NK-92 (cell line): ENCODE data around the gene VWA3A.
"Not testable (repeated sequence)": the region's sequence is repeated elsewhere in the genome, so short reads cannot be mapped to it uniquely, and the experiment has no call there.

Source experiments
- DNase-seq: peaks from one replicate; lab custom pipeline; 2025; ENCODE audit not compliant: unreplicated experiment; lab: John Stamatoyannopoulos, UW

VWA3A gene

GRCh38 chr16:22092143-22092933, at the start of gene VWA3A:
Gene VWA3A (plus strand): TSS chr16:22092541. CDS start chr16:22092638, 97 bp downstream.
- DNase-seq, result no peak

GRCh38 chr16:22043882-22044281, 48.5 kb upstream of the VWA3A start:
- DNase-seq, result not testable (repeated sequence)

- not testable (repeated sequence) for DNase-seq
These were observed 46.5 kb upstream of the VWA3A start for GRCh38 chr16:22045888-22046287.

DNA sequence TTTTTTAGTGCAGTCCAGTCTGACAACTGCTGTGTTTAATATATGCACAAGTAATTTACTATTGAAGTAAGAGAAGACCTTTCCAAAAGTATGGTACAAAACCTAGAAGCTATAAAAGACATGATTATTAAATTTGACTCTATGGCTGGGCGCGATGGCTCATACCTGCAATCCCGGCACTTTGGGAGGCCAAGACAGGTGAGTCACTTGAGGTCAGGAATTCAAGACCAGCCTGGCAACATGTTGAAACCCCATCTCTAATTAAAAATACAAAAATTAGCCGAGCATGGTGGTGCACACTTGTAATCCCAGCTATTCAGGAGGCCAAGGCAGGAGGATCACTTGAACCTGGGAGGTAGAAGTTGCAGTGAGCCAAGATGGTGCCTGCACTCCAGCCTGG, 41.4 kb upstream of the VWA3A start:
- DNase-seq, result no peak

GRCh38 chr16:22052980-22053379, 39.4 kb upstream of the VWA3A start:
- no peak for DNase-seq

DNA sequence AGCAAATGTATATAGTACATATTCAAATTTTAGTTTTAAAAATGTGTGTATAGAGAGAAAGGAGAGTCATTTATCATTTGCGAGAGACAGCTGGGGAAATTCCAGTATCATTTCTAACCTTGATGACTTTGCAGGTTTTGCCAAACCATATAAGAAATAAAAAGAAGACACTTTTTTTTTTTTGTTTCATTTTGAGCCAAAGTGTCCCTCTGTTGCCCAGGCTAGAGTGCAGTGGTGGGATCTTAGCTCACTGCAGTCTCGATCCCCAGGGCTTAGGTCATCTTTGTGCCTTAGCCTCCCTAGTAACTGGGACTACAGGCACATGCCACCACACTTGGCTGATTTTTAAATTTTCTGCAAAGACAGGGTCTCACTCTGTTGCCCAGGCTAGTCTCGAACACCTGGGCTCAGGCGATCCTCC, 38.4 kb upstream of the VWA3A start:
- no peak for DNase-seq

GRCh38 chr16:22054847-22055590, 37.3 kb upstream of the VWA3A start:
- no peak for DNase-seq

GRCh38 chr16:22055881-22056280, 36.5 kb upstream of the VWA3A start:
- DNase-seq, result no peak

DNA sequence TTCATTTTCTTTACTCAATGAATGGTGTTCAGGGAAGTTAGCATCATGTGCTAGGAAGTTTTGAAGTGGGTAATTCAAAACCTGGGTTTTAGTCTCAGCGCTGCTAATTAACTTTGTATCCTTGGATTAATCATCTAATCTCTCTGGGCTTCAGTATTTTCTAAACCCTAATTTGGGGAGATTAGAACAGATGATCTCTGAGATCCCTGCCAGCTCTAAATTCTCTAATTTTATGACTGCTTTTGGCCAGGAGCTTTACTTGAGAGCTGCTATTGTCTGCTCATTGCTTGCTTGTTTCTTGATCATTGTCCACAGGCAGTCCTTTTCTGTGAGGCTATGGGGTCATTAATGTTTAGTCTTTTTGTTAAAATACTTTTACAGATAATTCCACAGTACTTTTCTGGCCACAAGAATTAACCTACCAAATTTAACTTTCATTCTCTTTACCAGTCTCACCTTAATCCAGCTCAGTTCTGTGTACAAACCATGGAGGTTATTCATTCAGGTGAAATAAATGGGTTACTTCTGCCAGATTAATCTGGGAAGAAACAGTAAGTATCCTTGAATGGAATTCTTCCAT, 28.4 kb upstream of the VWA3A start:
- no peak for DNase-seq

GRCh38 chr16:22065252-22065651, 27.1 kb upstream of the VWA3A start:
- DNase-seq, result no peak

DNA sequence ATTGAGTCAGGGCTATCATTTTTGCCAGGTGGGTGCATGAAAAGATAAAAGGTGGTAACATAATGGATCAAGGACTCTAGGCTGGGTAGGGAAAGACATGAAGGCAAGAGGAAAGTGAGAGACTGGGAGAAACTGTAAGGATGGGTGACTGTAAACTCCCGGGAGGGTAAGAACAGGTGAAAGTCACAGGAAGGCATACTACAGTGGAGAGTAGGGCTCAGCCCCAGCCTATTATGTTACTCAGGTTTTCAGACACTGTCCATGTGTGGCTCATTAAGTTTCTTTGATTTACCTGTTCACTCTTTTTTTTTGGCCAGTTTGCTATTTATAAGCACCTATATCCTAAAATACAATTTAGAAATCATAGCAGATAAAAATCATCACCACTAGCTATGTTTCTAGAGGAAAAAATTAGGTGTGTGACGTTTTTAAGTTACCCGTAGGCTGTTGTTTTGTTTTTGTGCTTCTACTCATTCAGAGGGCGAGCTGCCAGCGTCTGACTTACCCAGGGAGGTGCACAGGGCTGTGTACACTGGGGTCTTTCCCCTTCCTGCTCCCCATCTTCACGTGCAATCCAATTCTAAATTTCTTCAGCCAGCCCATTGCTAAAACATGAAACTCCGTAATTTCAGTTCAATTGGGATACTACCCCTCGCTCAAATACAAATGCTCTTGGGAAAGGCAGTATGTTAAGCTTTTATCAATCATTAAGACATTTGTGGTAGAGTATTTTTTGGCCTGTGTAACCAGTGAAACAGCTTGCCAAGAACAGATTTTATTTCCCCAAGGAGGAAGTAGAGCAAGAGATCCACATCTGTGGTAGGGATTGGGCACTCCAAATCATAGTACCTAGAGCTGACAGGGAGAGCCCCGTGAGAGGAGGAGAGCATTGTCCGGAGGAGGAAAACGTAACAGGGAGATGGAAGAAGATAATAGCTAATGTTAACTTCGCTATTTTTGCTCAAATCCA, 21.7 kb upstream of the VWA3A start:
- DNase-seq, result no peak

- no peak for DNase-seq
These were observed 20.9 kb upstream of the VWA3A start for GRCh38 chr16:22071331-22071910.

DNA sequence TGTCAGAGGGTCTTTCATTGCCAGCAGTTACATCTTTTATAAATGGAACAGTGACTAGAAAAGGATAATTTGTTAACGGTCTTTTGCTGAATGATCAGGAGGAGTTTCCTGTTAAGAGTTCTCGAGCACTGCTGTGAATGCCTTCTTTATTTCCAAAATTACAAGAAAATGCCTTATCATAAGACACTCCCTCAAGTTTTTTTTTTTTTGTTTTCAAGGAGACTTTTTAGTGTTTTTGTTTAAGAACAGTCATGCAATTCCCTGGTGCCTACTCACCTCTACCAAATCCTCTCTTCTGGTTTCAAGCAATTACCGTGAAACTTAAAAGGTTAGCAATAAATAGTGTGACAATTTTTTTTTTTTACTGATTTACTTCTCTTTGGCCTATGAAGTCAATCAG, 19.0 kb upstream of the VWA3A start:
- DNase-seq, result no peak

DNA sequence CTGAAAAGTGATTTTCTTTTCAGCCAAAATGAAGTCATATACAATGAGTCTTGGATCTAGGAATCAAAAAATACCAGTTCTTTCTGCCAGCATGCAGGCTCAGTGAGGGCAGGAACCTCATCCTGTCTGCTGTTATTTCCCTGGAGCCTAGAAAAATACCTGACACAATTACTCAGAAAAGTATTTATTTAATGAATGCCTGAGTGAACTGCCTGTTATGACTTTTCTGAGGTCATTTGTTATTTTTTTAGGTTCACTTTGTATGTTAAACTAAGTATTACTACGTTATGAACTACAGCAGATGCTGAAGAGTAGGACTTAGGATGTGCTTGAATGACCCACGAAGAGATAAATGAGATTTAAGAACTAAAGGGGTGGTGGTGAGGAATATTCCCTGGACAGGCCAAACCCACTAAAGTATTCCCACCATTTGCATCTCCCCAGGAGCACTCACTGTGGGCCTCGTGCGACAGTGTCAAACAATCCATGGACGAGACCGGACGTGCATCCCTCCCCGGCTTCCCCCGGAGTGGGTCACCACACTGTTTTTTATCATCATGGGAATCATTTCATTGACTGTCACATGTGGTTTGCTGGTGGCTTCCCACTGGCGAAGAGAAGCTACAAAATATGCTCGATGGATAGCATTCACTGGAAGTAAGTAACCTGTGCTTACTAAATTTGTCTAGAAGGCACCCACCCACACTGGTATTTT, 17.1 kb upstream of the VWA3A start:
- DNase-seq, result no peak

- DNase-seq, result no peak
These were observed 16.6 kb upstream of the VWA3A start for GRCh38 chr16:22075776-22076175.

DNA sequence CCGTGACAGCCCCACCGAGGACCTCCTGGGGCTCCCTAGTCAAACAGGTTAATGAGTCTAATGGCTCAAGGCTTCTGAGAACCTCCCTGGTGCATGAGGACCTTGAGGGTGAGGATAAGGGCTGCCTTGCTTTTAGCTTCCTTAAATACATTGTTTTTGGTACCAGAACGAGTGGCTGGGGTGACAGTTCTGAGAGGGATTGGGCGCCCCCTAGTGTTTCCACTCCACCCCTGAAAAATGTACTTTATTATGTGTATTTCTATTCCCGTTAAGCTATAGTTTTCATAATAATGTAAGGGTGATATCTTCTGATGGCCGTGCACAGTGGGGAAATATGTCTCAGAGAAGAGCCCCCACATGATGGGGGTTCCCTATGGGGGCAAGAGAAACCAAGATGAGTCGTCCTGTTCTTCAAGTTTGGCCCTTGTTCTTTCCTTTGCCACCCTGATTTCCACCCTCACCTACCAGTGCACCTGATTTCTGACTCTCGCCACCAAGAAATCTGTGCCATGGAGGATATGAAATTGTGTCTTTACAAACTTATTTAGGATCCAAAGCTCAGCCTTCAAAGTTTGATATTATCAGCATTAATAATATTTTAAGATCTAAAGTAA, 14.5 kb upstream of the VWA3A start:
- no peak for DNase-seq

GRCh38 chr16:22078656-22079055, 13.7 kb upstream of the VWA3A start:
- no peak for DNase-seq

DNA sequence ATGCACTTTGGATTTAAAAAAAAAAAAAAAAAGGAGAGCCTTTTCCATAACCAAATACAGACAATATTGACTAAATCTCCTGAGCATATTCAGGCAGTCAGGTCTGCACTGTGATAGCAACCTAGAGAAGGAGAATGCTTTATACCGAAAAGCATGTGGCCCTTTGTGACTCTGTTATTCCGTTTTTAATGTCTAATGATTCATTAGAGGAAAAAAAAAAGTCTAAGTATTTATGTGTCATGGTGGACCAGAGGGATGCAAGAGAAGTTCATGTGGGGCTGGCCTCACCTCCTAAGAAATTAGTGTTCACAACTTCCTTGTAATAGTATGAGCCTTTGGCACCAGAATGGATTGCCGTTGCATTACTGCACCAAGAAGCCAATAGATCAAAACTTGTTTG, 11.3 kb upstream of the VWA3A start:
- DNase-seq, result no peak

DNA sequence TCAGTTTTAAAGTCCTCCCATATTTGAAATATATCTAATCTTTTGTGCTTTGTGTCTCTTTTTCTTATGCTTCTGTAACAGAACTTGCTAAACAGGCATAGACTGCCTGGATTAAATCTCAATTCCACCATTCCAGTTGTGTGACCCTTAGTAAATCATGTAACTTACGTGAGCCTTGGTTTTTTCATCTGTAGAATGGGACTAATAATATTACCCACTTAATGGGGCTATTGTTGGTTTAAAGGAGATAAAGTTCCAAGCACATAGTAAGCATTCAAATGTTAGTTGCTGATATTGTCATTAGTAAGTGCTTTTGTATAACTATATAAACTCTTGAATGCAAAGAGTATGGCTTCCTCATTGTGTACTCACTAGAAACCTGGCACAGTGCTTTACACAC, 5.9 kb upstream of the VWA3A start:
- DNase-seq, result no peak
